ENCODE measurements around the gene RAVER1. TPM values are rescaled to one million over a fixed set of nuclear protein-coding genes. Genes with fewer than 3 reads are reported as not detected.

RAVER1 gene
- total and polyA plus RNA-seq, 2 of the 13 experiments (the other 11 are each of a cell fraction or from before 2014, with no cell fraction given) = 3.6 to 7.9 TPM

GRCh38 chr19:10332965-10333757 lies at the start of gene RAVER1 (continued):
- TF ChIP-seq, protein P1, sequence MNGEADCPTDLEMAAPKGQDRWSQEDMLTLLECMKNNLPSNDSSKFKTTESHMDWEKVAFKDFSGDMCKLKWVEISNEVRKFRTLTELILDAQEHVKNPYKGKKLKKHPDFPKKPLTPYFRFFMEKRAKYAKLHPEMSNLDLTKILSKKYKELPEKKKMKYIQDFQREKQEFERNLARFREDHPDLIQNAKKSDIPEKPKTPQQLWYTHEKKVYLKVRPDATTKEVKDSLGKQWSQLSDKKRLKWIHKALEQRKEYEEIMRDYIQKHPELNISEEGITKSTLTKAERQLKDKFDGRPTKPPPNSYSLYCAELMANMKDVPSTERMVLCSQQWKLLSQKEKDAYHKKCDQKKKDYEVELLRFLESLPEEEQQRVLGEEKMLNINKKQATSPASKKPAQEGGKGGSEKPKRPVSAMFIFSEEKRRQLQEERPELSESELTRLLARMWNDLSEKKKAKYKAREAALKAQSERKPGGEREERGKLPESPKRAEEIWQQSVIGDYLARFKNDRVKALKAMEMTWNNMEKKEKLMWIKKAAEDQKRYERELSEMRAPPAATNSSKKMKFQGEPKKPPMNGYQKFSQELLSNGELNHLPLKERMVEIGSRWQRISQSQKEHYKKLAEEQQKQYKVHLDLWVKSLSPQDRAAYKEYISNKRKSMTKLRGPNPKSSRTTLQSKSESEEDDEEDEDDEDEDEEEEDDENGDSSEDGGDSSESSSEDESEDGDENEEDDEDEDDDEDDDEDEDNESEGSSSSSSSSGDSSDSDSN (CRISPR knock-in tag; IDR thresholded peaks at IDR 0.05) = peak; percentile 69
- TF ChIP-seq, protein P2, sequence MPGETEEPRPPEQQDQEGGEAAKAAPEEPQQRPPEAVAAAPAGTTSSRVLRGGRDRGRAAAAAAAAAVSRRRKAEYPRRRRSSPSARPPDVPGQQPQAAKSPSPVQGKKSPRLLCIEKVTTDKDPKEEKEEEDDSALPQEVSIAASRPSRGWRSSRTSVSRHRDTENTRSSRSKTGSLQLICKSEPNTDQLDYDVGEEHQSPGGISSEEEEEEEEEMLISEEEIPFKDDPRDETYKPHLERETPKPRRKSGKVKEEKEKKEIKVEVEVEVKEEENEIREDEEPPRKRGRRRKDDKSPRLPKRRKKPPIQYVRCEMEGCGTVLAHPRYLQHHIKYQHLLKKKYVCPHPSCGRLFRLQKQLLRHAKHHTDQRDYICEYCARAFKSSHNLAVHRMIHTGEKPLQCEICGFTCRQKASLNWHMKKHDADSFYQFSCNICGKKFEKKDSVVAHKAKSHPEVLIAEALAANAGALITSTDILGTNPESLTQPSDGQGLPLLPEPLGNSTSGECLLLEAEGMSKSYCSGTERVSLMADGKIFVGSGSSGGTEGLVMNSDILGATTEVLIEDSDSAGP (CRISPR knock-in tag; IDR thresholded peaks at IDR 0.05; ENCODE audit: borderline replicate concordance) = peak; percentile 69
- no peak for TF ChIP-seq ZNF549 (CRISPR knock-in tag; IDR thresholded peaks at IDR 0.05)
- no peak for TF ChIP-seq ZNF44 (CRISPR knock-in tag; IDR thresholded peaks at IDR 0.05)
- no peak for TF ChIP-seq ERF (CRISPR knock-in tag; IDR thresholded peaks at IDR 0.05)
- no peak for TF ChIP-seq FOXM1 (CRISPR knock-in tag; IDR thresholded peaks at IDR 0.05)
- no peak; the same call in 1 of the 2 replicates for TF ChIP-seq CENPT (CRISPR knock-in tag; IDR thresholded peaks at IDR 0.05; ENCODE audit: low read depth)
- no peak for TF ChIP-seq ZC3H4 (CRISPR knock-in tag; IDR thresholded peaks at IDR 0.05; ENCODE audit: borderline replicate concordance)
- no peak for TF ChIP-seq NFIC (IDR thresholded peaks at IDR 0.05; ENCODE audit: low read length)
- no peak for TF ChIP-seq CEBPG (CRISPR knock-in tag; IDR thresholded peaks at IDR 0.05)
- no peak; the same call in 1 of the 2 replicates for TF ChIP-seq IRF2 (CRISPR knock-in tag; IDR thresholded peaks at IDR 0.05)
- TF ChIP-seq ZNF607 (CRISPR knock-in tag; IDR thresholded peaks at IDR 0.05; ENCODE audit: borderline replicate concordance) = 0 out of 2 replicates have a peak, but pooled peaks have one; percentile 59
- no peak for TF ChIP-seq CBX2 (IDR thresholded peaks at IDR 0.05; ENCODE audit: low read depth, low read length)
- no peak for TF ChIP-seq CBX2 (CRISPR knock-in tag; IDR thresholded peaks at IDR 0.05; ENCODE audit: low read depth)
- TF ChIP-seq SMAD3 (CRISPR knock-in tag; IDR thresholded peaks at IDR 0.05) = peak; percentile 55; the same call in 1 of the 2 replicates
- TF ChIP-seq ZNF446 (CRISPR knock-in tag; IDR thresholded peaks at IDR 0.05) = no peak
- TF ChIP-seq PLSCR1 (CRISPR knock-in tag; IDR thresholded peaks at IDR 0.05; ENCODE audit: borderline replicate concordance) = no peak
- no peak for TF ChIP-seq ZNF615 (CRISPR knock-in tag; IDR thresholded peaks at IDR 0.05; ENCODE audit: borderline replicate concordance)
- no peak for TF ChIP-seq ZNF644 (CRISPR knock-in tag; IDR thresholded peaks at IDR 0.05; ENCODE audit: low read depth)
- TF ChIP-seq PAXIP1 (CRISPR knock-in tag; conservative IDR thresholded peaks at IDR 0.05) = peak; percentile 50; the same call in 1 of the 2 replicates

All from HepG2 (cell line).